HG03558 (cell line): ENCODE results near the gene MMP21.

ENCODE experiments used
- ATAC-seq: cut with Tn5 transposase; IDR thresholded peaks from one replicate; pipeline ENCODE4 v1.9.1; 2021; ENCODE audit warnings: moderate number of reproducible peaks; ENCODE audit not compliant: unreplicated experiment; ENCODE audit errors: extremely low read depth

The MMP21 gene

GRCh38 chr10:125766511-125766910, 9.1 kb downstream of the MMP21 start:
- ATAC-seq, result no peak

- no peak for ATAC-seq
These were observed 9.8 kb downstream of the MMP21 start for GRCh38 chr10:125765835-125766234.

- ATAC-seq, result no peak
These were observed 12.7 kb downstream of the MMP21 start for GRCh38 chr10:125762692-125763648.

- no peak for ATAC-seq
These were observed 13.7 kb downstream of the MMP21 start for GRCh38 chr10:125761961-125762360.

GRCh38 chr10:125757742-125758141, 17.9 kb downstream of the MMP21 start:
- ATAC-seq, result no peak

GRCh38 chr10:125756853-125757487, 18.7 kb downstream of the MMP21 start:
- no peak for ATAC-seq

- no peak for ATAC-seq
These were observed 19.4 kb downstream of the MMP21 start for GRCh38 chr10:125756196-125756595.

GRCh38 chr10:125747417-125747816, 28.2 kb downstream of the MMP21 start:
- ATAC-seq, result no peak

GRCh38 chr10:125744909-125745308, 30.7 kb downstream of the MMP21 start:
- no peak for ATAC-seq

- ATAC-seq, result no peak
These were observed 33.2 kb downstream of the MMP21 start for GRCh38 chr10:125742465-125742864.

- ATAC-seq, result no peak
These were observed 35.5 kb downstream of the MMP21 start for GRCh38 chr10:125739994-125740679.

- ATAC-seq, result no peak
These were observed 37.4 kb downstream of the MMP21 start for GRCh38 chr10:125738206-125738605.

GRCh38 chr10:125734823-125735222, 40.8 kb downstream of the MMP21 start:
- ATAC-seq, result no peak

GRCh38 chr10:125734148-125734547, 41.5 kb downstream of the MMP21 start:
- no peak for ATAC-seq

- no peak for ATAC-seq
These were observed 48.2 kb downstream of the MMP21 start for GRCh38 chr10:125727436-125727835.

GRCh38 chr10:125726914-125727313, 48.7 kb downstream of the MMP21 start:
- ATAC-seq, result no peak

GRCh38 chr10:125722811-125723210, 52.8 kb downstream of the MMP21 start:
- ATAC-seq, result no peak

- ATAC-seq, result no peak
These were observed 54.6 kb downstream of the MMP21 start for GRCh38 chr10:125721035-125721434.

GRCh38 chr10:125720002-125720382, 55.6 kb downstream of the MMP21 start:
- no peak for ATAC-seq

GRCh38 chr10:125719173-125720001, 56.2 kb downstream of the MMP21 start, which contains the start of gene EDRF1:
EDRF1 (plus strand) TSS chr10:125719709; CDS start chr10:125719808, 99 bp downstream.
- ATAC-seq, result peak; percentile 89
